Kidney glomerular epithelial cell (primary cell): ENCODE results near the gene TMCC1.
"Not testable (repeated sequence)": the region's sequence is repeated elsewhere in the genome, so short reads cannot be mapped to it uniquely, and the experiment has no call there.

Experiments
- DNase-seq: peaks from one replicate; lab custom pipeline; 2025; lab: John Stamatoyannopoulos, UW

TMCC1 gene

GRCh38 chr3:129727707-129728106 lies 165.8 kb downstream of the TMCC1 start:
- DNase-seq, result no peak

GRCh38 chr3:129723558-129724324 lies 169.8 kb downstream of the TMCC1 start:
- DNase-seq, result peak; percentile 6

GRCh38 chr3:129722527-129722926 lies 171.0 kb downstream of the TMCC1 start:
- no peak for DNase-seq

- DNase-seq, result no peak
These were observed 175.3 kb downstream of the TMCC1 start for GRCh38 chr3:129718201-129718600.

GRCh38 chr3:129715854-129716253 lies 177.7 kb downstream of the TMCC1 start:
- DNase-seq, result no peak

GRCh38 chr3:129708328-129708861 lies 185.1 kb downstream of the TMCC1 start:
- DNase-seq, result no peak

GRCh38 chr3:129705274-129705673 lies 188.2 kb downstream of the TMCC1 start:
- no peak for DNase-seq

- DNase-seq, result no peak
These were observed 189.6 kb downstream of the TMCC1 start for GRCh38 chr3:129703913-129704312.

GRCh38 chr3:129702934-129703712 lies 190.4 kb downstream of the TMCC1 start:
- DNase-seq, result peak; percentile 44

- no peak for DNase-seq
These were observed 192.3 kb downstream of the TMCC1 start for GRCh38 chr3:129701161-129701560.

- no peak for DNase-seq
These were observed 193.9 kb downstream of the TMCC1 start for GRCh38 chr3:129699612-129700011.

- no peak for DNase-seq
These were observed 194.3 kb downstream of the TMCC1 start for GRCh38 chr3:129699199-129699598.

- no peak for DNase-seq
These were observed 196.1 kb downstream of the TMCC1 start for GRCh38 chr3:129697229-129697969.

GRCh38 chr3:129696430-129696829 lies 197.1 kb downstream of the TMCC1 start:
- DNase-seq, result not testable (repeated sequence)

GRCh38 chr3:129695230-129695629 lies 198.3 kb downstream of the TMCC1 start:
- DNase-seq, result no peak

GRCh38 chr3:129694228-129694627 lies 199.3 kb downstream of the TMCC1 start:
- DNase-seq, result no peak

GRCh38 chr3:129692743-129693142 lies 200.8 kb downstream of the TMCC1 start:
- no peak for DNase-seq

- no peak for DNase-seq
These were observed 202.5 kb downstream of the TMCC1 start for GRCh38 chr3:129690963-129691362.

GRCh38 chr3:129690406-129690805 lies 203.1 kb downstream of the TMCC1 start:
- DNase-seq, result peak; percentile 29

- DNase-seq, result no peak
These were observed 204.5 kb downstream of the TMCC1 start for GRCh38 chr3:129689036-129689435.

- peak; percentile 17 for DNase-seq
These were observed 205.1 kb downstream of the TMCC1 start for GRCh38 chr3:129688271-129688895.

GRCh38 chr3:129687586-129688125 lies 205.9 kb downstream of the TMCC1 start:
- DNase-seq, result peak; percentile 40
